Osteoblast (primary cell): ENCODE results near the gene ATXN7L1. TPM values are rescaled to one million over a fixed set of nuclear protein-coding genes. Genes with fewer than 3 reads are reported as not detected.

ENCODE experiments used
- DNase-seq: peaks from one replicate; pipeline ENCODE4 v3.0.0; 2011; ENCODE audit warnings: low spot score, mixed read lengths; ENCODE audit not compliant: insufficient read length; ENCODE audit errors: missing footprints
- H2AFZ ChIP-seq: 2 replicates; pipeline ENCODE4 v1.6.0; 2011; ENCODE audit warnings: mild to moderate bottlenecking, low read length
- H3K27ac ChIP-seq: 2 replicates; pipeline ENCODE4 v1.5.1; 2011; ENCODE audit warnings: mild to moderate bottlenecking, low read depth, low read length, moderate library complexity
- H3K27me3 ChIP-seq: 2 replicates; pipeline ENCODE4 v1.6.0; 2012; ENCODE audit warnings: mild to moderate bottlenecking, control low read depth, inconsistent platforms, low read length, moderate library complexity; ENCODE audit not compliant: insufficient read depth
- H3K36me3 ChIP-seq: 2 replicates; pipeline ENCODE4 v1.5.1; 2011; ENCODE audit warnings: mild to moderate bottlenecking, low read length, control low read depth, moderate library complexity; ENCODE audit not compliant: insufficient read depth
- H3K4me1 ChIP-seq: 2 replicates; pipeline ENCODE4 v1.5.1; 2011; ENCODE audit warnings: mild to moderate bottlenecking, low read length, control low read depth, moderate library complexity; ENCODE audit not compliant: insufficient read depth
- H3K4me2 ChIP-seq: 2 replicates; pipeline ENCODE4 v1.6.0; 2011; ENCODE audit warnings: mild to moderate bottlenecking, low read length; ENCODE audit not compliant: insufficient read depth
- H3K4me3 ChIP-seq: fragments of 200-600 bp; sonication (generic); 3 replicates; pipeline ENCODE4 v1.5.1; 2012; ENCODE audit warnings: mild to moderate bottlenecking, low read length, inconsistent platforms; ENCODE audit not compliant: insufficient read depth
- H3K79me2 ChIP-seq: 2 replicates; pipeline ENCODE4 v1.6.0; 2012; ENCODE audit warnings: mild to moderate bottlenecking, low read length, control low read depth, inconsistent platforms; ENCODE audit not compliant: insufficient read depth
- H3K9me3 ChIP-seq: 2 replicates; pipeline ENCODE4 v1.5.1; 2011; ENCODE audit warnings: low read depth, low read length, control low read depth
- H4K20me1 ChIP-seq: 2 replicates; pipeline ENCODE4 v1.6.0; 2012; ENCODE audit warnings: mild to moderate bottlenecking, low read length, control low read depth; ENCODE audit not compliant: insufficient read depth
- CTCF ChIP-seq: IDR thresholded peaks from 2 replicates; pipeline ENCODE4 v1.5.1; 2011; ENCODE audit warnings: mild to moderate bottlenecking, low read depth, low read length, moderate library complexity; ENCODE audit errors: extremely low read depth
- total RNA-seq: library from RNA; depleted of rRNA; stranded (reverse); fragments of >200 nt; gene quantifications from 2 replicates; pipeline ENCODE4 v1.2.3, GENCODE V29; 2012

ATXN7L1 gene
- total RNA-seq, 1 donor, result 9.0 TPM

DNA sequence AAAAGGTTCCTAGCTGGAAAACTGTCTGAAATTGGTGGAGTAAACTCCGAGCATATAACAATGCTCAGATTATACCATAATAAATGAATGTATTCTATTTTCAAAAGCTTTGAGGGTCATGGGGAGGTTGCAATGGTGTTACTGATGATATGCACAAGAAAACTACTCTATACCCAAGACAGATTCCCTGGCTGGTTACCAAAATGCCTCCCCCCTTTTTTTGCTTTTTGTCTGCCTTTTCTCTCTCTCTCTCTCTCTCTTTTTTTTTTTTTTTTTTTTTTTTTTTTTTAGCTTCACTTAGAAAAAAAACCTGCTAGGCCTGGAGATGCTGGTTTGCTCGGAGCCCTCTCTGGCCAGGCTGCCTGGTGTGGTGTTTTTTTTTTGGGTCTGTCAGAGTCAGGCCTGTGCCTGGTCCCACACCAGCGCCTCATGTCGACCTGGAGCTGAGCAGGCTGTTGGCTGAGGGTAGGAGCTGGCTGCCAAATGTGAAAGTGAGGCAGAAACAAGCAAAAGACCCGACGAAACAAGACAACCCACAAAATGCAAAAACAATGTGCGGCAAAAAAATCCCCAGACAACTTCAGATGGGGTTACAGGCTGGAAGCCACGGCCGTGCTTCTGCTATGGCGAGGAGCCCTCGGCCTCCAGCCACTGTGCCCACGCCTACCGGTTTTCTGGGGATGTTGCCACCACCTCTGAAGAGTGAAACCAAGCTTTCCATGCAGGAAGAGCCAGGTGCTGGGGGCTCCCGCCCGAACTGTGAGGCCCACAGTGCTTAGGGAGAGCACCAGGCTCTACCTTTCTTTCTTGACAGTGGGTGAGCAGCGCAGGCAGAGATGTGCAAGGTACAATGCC, 235.2 kb downstream of the ATXN7L1 start:
- Histone ChIP-seq H3K4me3 (no peak overlapping the region), H4K20me1 (peaks cover 11% of the 10 kb centered on the region), H3K4me2 (no peak overlapping the region), H3K79me2 (no peaks in the 10 kb centered on the region), H3K27me3 (no peaks in the 10 kb centered on the region), H3K36me3 (peaks cover 13% of the 10 kb centered on the region), H3K27ac (no peak overlapping the region), H3K9me3 (no peaks in the 10 kb centered on the region), H3K4me1 (no peaks in the 10 kb centered on the region), H2AFZ (no peak overlapping the region)
- TF ChIP-seq CTCF, result no peak
- no peak for DNase-seq

DNA sequence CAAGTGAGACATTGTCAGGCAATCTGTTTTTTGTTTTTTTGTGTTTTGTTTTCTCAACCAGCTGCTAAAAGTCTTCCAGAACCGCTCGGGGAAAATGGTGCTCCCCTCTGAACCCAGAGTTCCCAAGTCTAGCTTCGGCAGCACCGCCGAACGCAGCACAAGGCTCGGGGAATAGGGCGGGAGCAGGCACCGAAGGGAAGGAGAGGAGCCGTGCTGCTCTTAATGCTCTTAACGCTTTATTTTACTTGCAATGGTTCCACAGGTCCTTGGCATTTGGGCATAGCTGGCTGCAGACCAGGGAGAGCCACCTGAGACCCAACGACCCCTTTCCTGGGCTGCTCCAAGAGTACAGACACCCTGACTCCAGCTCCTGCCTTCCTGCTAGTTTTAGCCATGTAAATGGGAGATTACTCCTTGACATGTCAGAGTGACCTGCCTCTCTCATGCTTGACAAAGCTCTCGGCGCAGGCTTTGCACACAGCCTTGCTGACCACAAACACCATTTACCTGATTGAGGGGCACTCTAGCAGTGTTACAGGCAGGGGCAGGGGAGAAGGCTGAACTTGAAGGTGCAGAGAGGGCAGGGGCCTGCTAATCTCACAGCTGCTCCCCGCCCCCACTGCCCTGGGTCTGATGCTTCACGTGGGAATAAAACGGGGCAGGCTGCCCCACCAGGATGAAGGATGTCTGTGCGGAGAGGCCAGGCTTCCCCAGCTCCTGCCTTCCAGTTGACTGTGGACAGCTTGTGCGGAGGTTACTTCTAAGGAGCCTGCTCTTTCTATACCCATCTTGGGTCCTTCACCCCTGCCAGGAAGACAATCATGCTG, 236.5 kb downstream of the ATXN7L1 start:
- Histone ChIP-seq H3K79me2 (no peaks in the 10 kb centered on the region), H3K4me2 (no peak overlapping the region), H3K27me3 (no peaks in the 10 kb centered on the region), H3K4me1 (no peaks in the 10 kb centered on the region), H4K20me1 (peaks cover 11% of the 10 kb centered on the region), H3K27ac (no peak overlapping the region), H3K9me3 (no peaks in the 10 kb centered on the region), H3K4me3 (no peak overlapping the region), H2AFZ (no peak overlapping the region), H3K36me3 (peaks cover 13% of the 10 kb centered on the region)
- DNase-seq, result no peak
- no peak for TF ChIP-seq CTCF

- Histone ChIP-seq H3K79me2 (no peaks in the 10 kb centered on the region), H4K20me1 (peaks cover 5% of the 10 kb centered on the region), H3K27me3 (no peaks in the 10 kb centered on the region), H3K9me3 (no peaks in the 10 kb centered on the region), H2AFZ (no peak overlapping the region), H3K4me3 (no peak overlapping the region), H3K4me2 (no peak overlapping the region), H3K4me1 (no peaks in the 10 kb centered on the region), H3K36me3 (peaks cover 13% of the 10 kb centered on the region), H3K27ac (no peak overlapping the region)
- TF ChIP-seq CTCF, result no peak
- DNase-seq, result no peak
These were observed 237.4 kb downstream of the ATXN7L1 start for GRCh38 chr7:105638902-105639495.
